GM06990 (cell line): Measurements from ENCODE around the gene CLDND2.

ENCODE experiments used
- DNase-seq: peaks from one replicate; pipeline ENCODE4 v3.0.0-alpha.2; 2011; ENCODE audit not compliant: insufficient read length; ENCODE audit errors: extremely low read depth
- H3K27me3 ChIP-seq: replicated peaks from 2 replicates; pipeline ENCODE4 v1.6.0; 2011; ENCODE audit warnings: low read length; ENCODE audit not compliant: control insufficient read depth, insufficient read depth
- H3K36me3 ChIP-seq: 2 replicates; pipeline ENCODE4 v1.5.1; 2011; ENCODE audit warnings: low read length; ENCODE audit not compliant: control insufficient read depth, insufficient read depth
- H3K4me3 ChIP-seq: replicated peaks from 2 replicates; pipeline ENCODE4 v1.5.1; 2011; ENCODE audit warnings: low read depth, mild to moderate bottlenecking, control low read depth, low read length
- CTCF ChIP-seq: IDR thresholded peaks from 2 replicates; pipeline ENCODE4 v1.5.1; 2011; ENCODE audit warnings: low read length, control low read depth, mild to moderate bottlenecking, inconsistent platforms; ENCODE audit not compliant: insufficient read depth, poor library complexity, severe bottlenecking

Gene CLDND2

GRCh38 chr19:51333836-51334460 lies 34.9 kb downstream of the CLDND2 start:
- Histone ChIP-seq H3K36me3 (no peaks in the 10 kb centered on the region), H3K4me3 (no peak overlapping the region), H3K27me3 (no peaks in the 10 kb centered on the region)
- no peak for DNase-seq
- no peak for TF ChIP-seq CTCF

DNA sequence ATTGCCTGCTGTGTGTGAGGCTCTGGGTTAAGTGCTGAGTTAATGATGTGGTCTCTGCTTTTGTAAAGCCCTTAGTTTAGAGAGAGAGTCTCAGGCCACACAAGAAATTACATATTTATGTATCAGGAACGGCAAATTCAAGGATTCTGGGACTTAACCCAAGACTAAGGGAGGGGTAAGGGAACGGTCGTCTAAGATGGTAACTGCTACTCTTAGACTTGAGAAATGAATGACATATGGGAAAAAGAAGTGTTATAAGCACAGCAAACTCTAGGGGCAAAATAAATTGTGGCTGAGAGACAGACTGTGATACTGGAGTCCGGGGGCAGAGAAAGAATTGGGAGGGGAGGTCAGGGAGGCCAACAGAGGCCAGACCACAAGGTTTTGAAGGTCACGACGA lies 37.1 kb downstream of the CLDND2 start:
- Histone ChIP-seq H3K27me3 (no peaks in the 10 kb centered on the region; the same call in 1 of the 2 replicates), H3K4me3 (no peak overlapping the region), H3K36me3 (no peaks in the 10 kb centered on the region)
- no peak for DNase-seq
- TF ChIP-seq CTCF = no peak

- no peak for TF ChIP-seq CTCF
- Histone ChIP-seq H3K4me3 (no peak overlapping the region), H3K36me3 (no peaks in the 10 kb centered on the region), H3K27me3 (no peaks in the 10 kb centered on the region; the same call in 1 of the 2 replicates)
- no peak for DNase-seq
Observed at GRCh38 chr19:51331193-51331592, 37.6 kb downstream of the CLDND2 start.

DNA sequence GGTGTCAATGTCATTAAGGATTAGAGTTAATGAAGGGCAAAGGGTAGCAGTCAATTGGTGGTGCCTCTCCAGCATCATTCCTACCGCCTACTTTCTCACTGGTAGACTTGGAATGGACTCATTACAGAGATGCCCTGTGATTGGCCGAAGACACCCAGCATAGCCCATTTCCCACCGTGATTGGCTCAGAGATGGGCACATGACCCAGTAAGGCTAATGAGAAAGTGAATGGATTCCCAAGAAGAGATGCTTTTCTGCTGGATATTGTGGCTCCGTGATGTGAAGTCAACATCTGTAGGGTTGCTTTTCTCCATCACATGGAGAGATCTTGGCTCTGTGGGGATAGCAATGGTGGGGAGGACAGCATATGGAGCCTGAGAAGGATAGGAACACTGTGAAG lies 38.4 kb downstream of the CLDND2 start:
- TF ChIP-seq CTCF = no peak
- Histone ChIP-seq H3K4me3 (no peak overlapping the region), H3K36me3 (no peaks in the 10 kb centered on the region), H3K27me3 (no peaks in the 10 kb centered on the region; the same call in 1 of the 2 replicates)
- no peak for DNase-seq

DNA sequence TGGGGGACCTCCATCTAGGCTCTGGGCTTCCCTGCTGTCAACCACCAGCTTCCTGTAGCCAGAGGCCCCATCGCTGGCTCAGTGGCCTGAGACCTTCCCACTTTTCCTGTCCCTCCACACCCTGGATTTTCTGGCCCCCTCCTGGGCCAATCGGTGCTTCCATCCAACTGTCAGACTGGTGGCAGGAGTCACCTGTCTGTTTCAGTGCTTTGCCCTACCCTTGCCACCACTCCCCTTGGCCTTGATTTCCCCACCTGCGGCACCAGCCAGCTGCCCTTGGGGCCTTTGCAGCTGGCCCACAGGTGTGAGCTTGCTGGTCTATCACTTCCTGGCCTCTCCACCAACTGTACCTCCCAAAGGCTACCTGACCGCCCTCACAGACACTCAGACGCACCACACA lies 39.4 kb downstream of the CLDND2 start:
- H3K36me3 ChIP-seq = no peaks in the 10 kb centered on the region
- no peaks in the 10 kb centered on the region; the same call in 1 of the 2 replicates for H3K27me3 ChIP-seq
- no peak overlapping the region for H3K4me3 ChIP-seq
- DNase-seq = no peak
- no peak for TF ChIP-seq CTCF
